GM18511 (cell line): Measurements from ENCODE around the gene ZBTB49.
A peak's percentile ranks its signal among the peaks of the same experiment; 100 is the strongest.
"Not testable (repeated sequence)": the region's sequence is repeated elsewhere in the genome, so short reads cannot be mapped to it uniquely, and the experiment has no call there.

Experiments used
- ATAC-seq: cut with Tn5 transposase; IDR thresholded peaks from one replicate; pipeline ENCODE4 v1.9.1; 2021; ENCODE audit warnings: mild to moderate bottlenecking, moderate library complexity; ENCODE audit not compliant: unreplicated experiment

ZBTB49 gene

GRCh38 chr4:4323705-4324534 is 33.9 kb downstream of the ZBTB49 start:
- ATAC-seq, result no peak

GRCh38 chr4:4325321-4325720 is 35.3 kb downstream of the ZBTB49 start:
- ATAC-seq, result no peak

GRCh38 chr4:4326166-4326565 is 36.1 kb downstream of the ZBTB49 start:
- no peak for ATAC-seq

GRCh38 chr4:4327652-4328121 is 37.6 kb downstream of the ZBTB49 start:
- no peak for ATAC-seq

- ATAC-seq, result no peak
Measured at GRCh38 chr4:4328206-4328605, 38.2 kb downstream of the ZBTB49 start.

GRCh38 chr4:4328840-4329239 is 38.8 kb downstream of the ZBTB49 start:
- no peak for ATAC-seq

- no peak for ATAC-seq
Measured at GRCh38 chr4:4329496-4329895, 39.4 kb downstream of the ZBTB49 start.

- ATAC-seq, result no peak
Measured at GRCh38 chr4:4330794-4331193, 40.7 kb downstream of the ZBTB49 start.

- ATAC-seq, result no peak
Measured at GRCh38 chr4:4332529-4332928, 42.5 kb downstream of the ZBTB49 start.

GRCh38 chr4:4333265-4333706 is 43.2 kb downstream of the ZBTB49 start:
- no peak for ATAC-seq

- peak; percentile 81 for ATAC-seq
Measured at GRCh38 chr4:4334798-4335520, 44.9 kb downstream of the ZBTB49 start.

- no peak for ATAC-seq
Measured at GRCh38 chr4:4338210-4339001, 48.4 kb downstream of the ZBTB49 start.

GRCh38 chr4:4339504-4340085 is 49.5 kb downstream of the ZBTB49 start:
- no peak for ATAC-seq

GRCh38 chr4:4341861-4342650 is 52.0 kb downstream of the ZBTB49 start:
- no peak for ATAC-seq

GRCh38 chr4:4343038-4343437 is 53.0 kb downstream of the ZBTB49 start:
- no peak for ATAC-seq

- ATAC-seq, result peak; percentile 90
Measured at GRCh38 chr4:4344915-4345527, 55.0 kb downstream of the ZBTB49 start.

GRCh38 chr4:4347585-4347984 is 57.5 kb downstream of the ZBTB49 start:
- ATAC-seq, result no peak

- ATAC-seq, result not testable (repeated sequence)
Measured at GRCh38 chr4:4348585-4348984, 58.5 kb downstream of the ZBTB49 start.

GRCh38 chr4:4349867-4350266 is 59.8 kb downstream of the ZBTB49 start:
- ATAC-seq, result no peak

GRCh38 chr4:4350909-4351308 is 60.9 kb downstream of the ZBTB49 start:
- ATAC-seq, result no peak
